ENCODE measurements around the gene CCDC74A.
"Not testable (repeated sequence)": the region's sequence is repeated elsewhere in the genome, so short reads cannot be mapped to it uniquely, and the experiment has no call there.

Gene CCDC74A

GRCh38 chr2:131519466-131519865, 8.2 kb upstream of the CCDC74A start:
- Histone ChIP-seq H2AFZ (ENCODE audit: low read length) (no peak overlapping the region), H3F3A (ENCODE audit: low read depth) (no peaks in the 10 kb centered on the region)
- TF ChIP-seq CTCF (conservative IDR thresholded peaks at IDR 0.05; ENCODE audit: low read length): no peak
- no peak for TF ChIP-seq EZH2phosphoT487 (IDR thresholded peaks at IDR 0.05; ENCODE audit: borderline replicate concordance)

GRCh38 chr2:131519871-131520470, 7.7 kb upstream of the CCDC74A start:
- not testable (repeated sequence) for H3K79me2 ChIP-seq (ENCODE audit: insufficient read depth, low read length); H3K4me1 ChIP-seq (ENCODE audit: insufficient read depth, low read length, poor library complexity, severe bottlenecking); H2AFZ ChIP-seq (ENCODE audit: low read length); H3K4me3 ChIP-seq (ENCODE audit: low read length, poor library complexity, severe bottlenecking); H3K27me3 ChIP-seq (ENCODE audit: insufficient read depth, low read length, poor library complexity, severe bottlenecking); H3K9me3 ChIP-seq (ENCODE audit: insufficient read depth, low read depth, low read length); H4K20me1 ChIP-seq (ENCODE audit: insufficient read depth, low read length, poor library complexity, severe bottlenecking); H3F3A ChIP-seq (ENCODE audit: low read depth); H3K9ac ChIP-seq (ENCODE audit: low read depth, low read length, poor library complexity, severe bottlenecking); H3K9me2 ChIP-seq (replicated peaks; ENCODE audit: low read depth, low read length); H3K4me2 ChIP-seq (ENCODE audit: low read depth, low read length, poor library complexity, severe bottlenecking)
- peaks cover 18% of the 10 kb centered on the region; the same call in 1 of the 2 replicates for H3K36me3 ChIP-seq (ENCODE audit: insufficient read depth, low read length)

More at GRCh38 chr2:131519466-131519865, 8.2 kb upstream of the CCDC74A start:
- no peak overlapping the region for H3K4me2 ChIP-seq (ENCODE audit: low read depth, low read length, poor library complexity, severe bottlenecking)
- H3K79me2 ChIP-seq (ENCODE audit: insufficient read depth, low read length): no peaks in the 10 kb centered on the region
- H3K36me3 ChIP-seq (ENCODE audit: insufficient read depth, low read length): peaks cover 18% of the 10 kb centered on the region; the same call in 1 of the 2 replicates
- no peak overlapping the region for H3K4me3 ChIP-seq (ENCODE audit: low read length, poor library complexity, severe bottlenecking)
- no peaks in the 10 kb centered on the region for H4K20me1 ChIP-seq (ENCODE audit: insufficient read depth, low read length, poor library complexity, severe bottlenecking)
- no peaks in the 10 kb centered on the region for H3K27me3 ChIP-seq (ENCODE audit: insufficient read depth, low read length, poor library complexity, severe bottlenecking)
- no peaks in the 10 kb centered on the region for H3K9me2 ChIP-seq (replicated peaks; ENCODE audit: low read depth, low read length)
- no peaks in the 10 kb centered on the region for H3K4me1 ChIP-seq (ENCODE audit: insufficient read depth, low read length, poor library complexity, severe bottlenecking)
- H3K9me3 ChIP-seq (ENCODE audit: insufficient read depth, low read depth, low read length): no peaks in the 10 kb centered on the region
- no peak overlapping the region for H3K9ac ChIP-seq (ENCODE audit: low read depth, low read length, poor library complexity, severe bottlenecking)

DNA sequence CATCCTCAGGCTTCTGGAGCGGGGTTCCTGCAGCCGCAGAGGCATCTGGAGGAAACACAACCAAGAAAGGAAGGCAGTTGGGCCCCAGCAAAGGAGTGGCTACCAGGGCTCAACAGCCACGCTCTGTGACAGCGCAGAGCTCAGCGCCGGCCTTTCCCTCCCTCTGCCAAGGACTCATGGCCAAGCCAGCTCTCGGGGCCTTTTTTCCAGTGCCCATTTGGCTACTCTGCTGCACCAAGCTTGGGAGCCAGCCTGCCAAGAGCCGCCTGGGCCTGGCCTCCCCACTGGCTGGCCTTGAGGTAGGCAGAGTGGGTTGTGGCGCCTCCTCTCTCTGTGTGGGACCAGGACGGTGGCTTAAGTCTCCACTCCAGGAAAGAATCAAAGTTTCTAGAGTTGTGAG, 7.2 kb upstream of the CCDC74A start:
- Histone ChIP-seq H3K27me3 (ENCODE audit: insufficient read depth, low read length, poor library complexity, severe bottlenecking) (no peaks in the 10 kb centered on the region), H3F3A (ENCODE audit: low read depth) (no peaks in the 10 kb centered on the region), H2AFZ (ENCODE audit: low read length) (no peak overlapping the region), H3K79me2 (ENCODE audit: insufficient read depth, low read length) (no peaks in the 10 kb centered on the region), H3K9me3 (ENCODE audit: insufficient read depth, low read depth, low read length) (no peaks in the 10 kb centered on the region), H3K36me3 (ENCODE audit: insufficient read depth, low read length) (peaks cover 18% of the 10 kb centered on the region; the same call in 1 of the 2 replicates), H4K20me1 (ENCODE audit: insufficient read depth, low read length, poor library complexity, severe bottlenecking) (no peaks in the 10 kb centered on the region), H3K9me2 (replicated peaks; ENCODE audit: low read depth, low read length) (no peaks in the 10 kb centered on the region), H3K4me2 (ENCODE audit: low read depth, low read length, poor library complexity, severe bottlenecking) (no peak overlapping the region), H3K9ac (ENCODE audit: low read depth, low read length, poor library complexity, severe bottlenecking) (no peak overlapping the region), H3K4me3 (ENCODE audit: low read length, poor library complexity, severe bottlenecking) (no peak overlapping the region), H3K4me1 (ENCODE audit: insufficient read depth, low read length, poor library complexity, severe bottlenecking) (no peaks in the 10 kb centered on the region)
- no peak for TF ChIP-seq EZH2phosphoT487 (IDR thresholded peaks at IDR 0.05; ENCODE audit: borderline replicate concordance)

DNA sequence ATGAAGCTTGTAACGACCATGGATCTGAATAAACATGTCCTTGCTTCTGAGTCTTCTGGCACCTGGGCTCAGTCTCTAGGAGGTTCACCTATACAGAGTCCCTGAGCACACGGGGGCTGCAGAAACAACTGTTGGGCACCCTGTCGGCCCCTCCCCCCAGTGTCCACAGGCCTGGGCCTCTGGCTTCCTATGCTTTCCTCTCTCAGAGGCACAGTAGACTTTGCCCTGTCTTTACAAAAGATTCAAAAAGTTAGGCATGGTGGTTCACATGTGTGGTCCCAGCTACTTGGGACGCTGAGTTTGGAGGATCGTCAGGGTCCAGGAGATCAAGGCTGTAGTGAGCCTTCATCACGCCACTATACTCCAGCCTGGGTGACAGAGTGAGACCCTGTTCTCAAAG, 6.2 kb upstream of the CCDC74A start:
- not testable (repeated sequence) for H3K9ac ChIP-seq (ENCODE audit: low read depth, low read length, poor library complexity, severe bottlenecking); H3K4me1 ChIP-seq (ENCODE audit: insufficient read depth, low read length, poor library complexity, severe bottlenecking); H3F3A ChIP-seq (ENCODE audit: low read depth); H3K4me3 ChIP-seq (ENCODE audit: low read length, poor library complexity, severe bottlenecking); H3K4me2 ChIP-seq (ENCODE audit: low read depth, low read length, poor library complexity, severe bottlenecking); H3K79me2 ChIP-seq (ENCODE audit: insufficient read depth, low read length); H3K9me3 ChIP-seq (ENCODE audit: insufficient read depth, low read depth, low read length); H4K20me1 ChIP-seq (ENCODE audit: insufficient read depth, low read length, poor library complexity, severe bottlenecking); H3K9me2 ChIP-seq (replicated peaks; ENCODE audit: low read depth, low read length); H3K27me3 ChIP-seq (ENCODE audit: insufficient read depth, low read length, poor library complexity, severe bottlenecking); H2AFZ ChIP-seq (ENCODE audit: low read length)
- peaks cover 18% of the 10 kb centered on the region; the same call in 1 of the 2 replicates for H3K36me3 ChIP-seq (ENCODE audit: insufficient read depth, low read length)
